ENCODE results near the gene PPDPF.

The PPDPF gene

GRCh38 chr20:63487781-63488241, 32.8 kb upstream of the PPDPF start:
- no peak for DNase-seq (ENCODE audit: low read depth, low spot score)

- no peak for DNase-seq (ENCODE audit: low read depth, low spot score)
Measured at GRCh38 chr20:63488315-63489251, 32.0 kb upstream of the PPDPF start.

GRCh38 chr20:63490416-63490815, 30.1 kb upstream of the PPDPF start:
- no peak for DNase-seq (ENCODE audit: low read depth, low spot score)

- no peak for DNase-seq (ENCODE audit: low read depth, low spot score)
Measured at GRCh38 chr20:63491078-63491477, 29.5 kb upstream of the PPDPF start.

GRCh38 chr20:63491635-63492230, 28.8 kb upstream of the PPDPF start:
- no peak for DNase-seq (ENCODE audit: low read depth, low spot score)

- no peak for DNase-seq (ENCODE audit: low read depth, low spot score)
Measured at GRCh38 chr20:63492518-63492917, 28.0 kb upstream of the PPDPF start.

GRCh38 chr20:63492982-63493381, 27.6 kb upstream of the PPDPF start:
- no peak for DNase-seq (ENCODE audit: low read depth, low spot score)

- no peak for DNase-seq (ENCODE audit: low read depth, low spot score)
Measured at GRCh38 chr20:63493563-63494020, 27.0 kb upstream of the PPDPF start.

GRCh38 chr20:63494084-63494419, 26.5 kb upstream of the PPDPF start:
- no peak for DNase-seq (ENCODE audit: low read depth, low spot score)

GRCh38 chr20:63494420-63495166, 26.0 kb upstream of the PPDPF start:
- DNase-seq (ENCODE audit: low read depth, low spot score), result no peak

- DNase-seq (ENCODE audit: low read depth, low spot score), result no peak
Measured at GRCh38 chr20:63495167-63495720, 25.3 kb upstream of the PPDPF start.

GRCh38 chr20:63495741-63496595, 24.6 kb upstream of the PPDPF start:
- no peak for DNase-seq (ENCODE audit: low read depth, low spot score)

- DNase-seq (ENCODE audit: low read depth, low spot score), result no peak
Measured at GRCh38 chr20:63496596-63497120, 23.9 kb upstream of the PPDPF start.

- DNase-seq (ENCODE audit: low read depth, low spot score), result no peak
Measured at GRCh38 chr20:63497138-63497945, 23.2 kb upstream of the PPDPF start.

GRCh38 chr20:63497946-63498935, 22.3 kb upstream of the PPDPF start:
- no peak for DNase-seq (ENCODE audit: low read depth, low spot score)

- no peak for DNase-seq (ENCODE audit: low read depth, low spot score)
Measured at GRCh38 chr20:63498960-63499337, 21.6 kb upstream of the PPDPF start, which contains the start of gene EEF1A2. Gene EEF1A2 (minus strand): TSS chr20:63499083. CDS start chr20:63497763, 1,320 bp downstream.

GRCh38 chr20:63499338-63499969, 21.1 kb upstream of the PPDPF start:
- no peak for DNase-seq (ENCODE audit: low read depth, low spot score)
